ENCODE measurements around the gene FMNL1.

Gene FMNL1

GRCh38 chr17:45240905-45241327, 19.2 kb downstream of the FMNL1 start:
- no peak for TF ChIP-seq CTCF (IDR thresholded peaks at IDR 0.05; ENCODE audit: control extremely low read depth, extremely low read depth, low read depth, missing control alignments)
- DNase-seq (ENCODE audit: extremely low spot score): no peak
- CTCF ChIA-PET: interaction anchor here (0.7 to 9.1 kb wide), 3 partner anchors 15 to 37 kb away, joined by 3 to 68 read pairs (median 5); no protein-coding TSS in a partner anchor
- POLR2A ChIA-PET: no interaction called here

GRCh38 chr17:45241328-45242028, 19.8 kb downstream of the FMNL1 start:
- DNase-seq (ENCODE audit: extremely low spot score): no peak
- ChIA-PET POLR2A (no interaction called here), CTCF (interaction anchor here (0.7 to 9.1 kb wide), 2 partner anchors 23 to 36 kb away, joined by 3 to 68 read pairs; no protein-coding TSS in a partner anchor)
- no peak for TF ChIP-seq CTCF (IDR thresholded peaks at IDR 0.05; ENCODE audit: control extremely low read depth, extremely low read depth, low read depth, missing control alignments)

- DNase-seq (ENCODE audit: extremely low spot score): no peak
- ChIA-PET CTCF (interaction anchor here (1.2 to 9.1 kb wide), 4 partner anchors 9 to 107 kb away, joined by 3 to 68 read pairs (median 7); partner anchors contain the start of gene ACBD4), POLR2A (no interaction called here)
- no peak for TF ChIP-seq CTCF (IDR thresholded peaks at IDR 0.05; ENCODE audit: control extremely low read depth, extremely low read depth, low read depth, missing control alignments)
These were observed 20.3 kb downstream of the FMNL1 start for GRCh38 chr17:45242029-45242414.

GRCh38 chr17:45243750-45244149, 22.1 kb downstream of the FMNL1 start:
- CTCF ChIA-PET: interaction anchor here (1.1 to 9.1 kb wide), 8 partner anchors 9 to 142 kb away, joined by 3 to 68 read pairs (median 6); partner anchors contain the start of gene ACBD4
- no peak for DNase-seq (ENCODE audit: extremely low spot score)
- POLR2A ChIA-PET: no interaction called here
- TF ChIP-seq CTCF (IDR thresholded peaks at IDR 0.05; ENCODE audit: control extremely low read depth, extremely low read depth, low read depth, missing control alignments): no peak

GRCh38 chr17:45244725-45245656, 23.3 kb downstream of the FMNL1 start:
- no peak for TF ChIP-seq CTCF (IDR thresholded peaks at IDR 0.05; ENCODE audit: control extremely low read depth, extremely low read depth, low read depth, missing control alignments)
- CTCF ChIA-PET: interaction anchor here (0.9 to 9.1 kb wide), 6 partner anchors 10 to 140 kb away, joined by 3 to 68 read pairs (median 6); no protein-coding TSS in a partner anchor
- POLR2A ChIA-PET: no interaction called here
- no peak for DNase-seq (ENCODE audit: extremely low spot score)

GRCh38 chr17:45246338-45246737, 24.7 kb downstream of the FMNL1 start:
- no peak for TF ChIP-seq CTCF (IDR thresholded peaks at IDR 0.05; ENCODE audit: control extremely low read depth, extremely low read depth, low read depth, missing control alignments)
- no peak for DNase-seq (ENCODE audit: extremely low spot score)
- ChIA-PET POLR2A (no interaction called here), CTCF (interaction anchor here (0.9 to 9.1 kb wide), 6 partner anchors 11 to 49 kb away, joined by 3 to 68 read pairs (median 8); no protein-coding TSS in a partner anchor)
